Stimulated activated CD4-positive, alpha-beta T cell treated with anti-CD3 and anti-CD28 coated beads, TNF-alpha, amount 100 ng/mL, for 48 hours (primary cell): ENCODE measurements around the gene DNASE1L3.
"Not testable (repeated sequence)": the region's sequence is repeated elsewhere in the genome, so short reads cannot be mapped to it uniquely, and the experiment has no call there.

ENCODE experiments used
- DNase-seq, 3 donors: peaks; one replicate each; pipeline ENCODE4 v3.0.0-alpha.2; 2020; ENCODE audit warnings: low read depth in 3 of 3

Gene DNASE1L3

GRCh38 chr3:58235970-58236369 is 25.2 kb upstream of the DNASE1L3 start:
- no peak for DNase-seq

GRCh38 chr3:58234516-58234931 is 23.8 kb upstream of the DNASE1L3 start:
- DNase-seq = no peak

GRCh38 chr3:58231666-58232065 is 20.9 kb upstream of the DNASE1L3 start:
- DNase-seq = no peak

- no peak for DNase-seq
Measured at GRCh38 chr3:58230876-58231552, 20.2 kb upstream of the DNASE1L3 start.

- DNase-seq = not testable (repeated sequence)
Measured at GRCh38 chr3:58227933-58228332, 17.2 kb upstream of the DNASE1L3 start.

GRCh38 chr3:58223855-58224254 is 13.1 kb upstream of the DNASE1L3 start:
- no peak for DNase-seq

- no peak for DNase-seq
Measured at GRCh38 chr3:58222161-58222724, 11.5 kb upstream of the DNASE1L3 start.

- DNase-seq = no peak
Measured at GRCh38 chr3:58218904-58219303, 8.1 kb upstream of the DNASE1L3 start.

GRCh38 chr3:58217209-58217811 is 6.5 kb upstream of the DNASE1L3 start:
- peak in 2 of 3 donors; percentile 19 to 35 for DNase-seq

- DNase-seq = no peak
Measured at GRCh38 chr3:58216496-58217195, 5.9 kb upstream of the DNASE1L3 start.

- no peak for DNase-seq
Measured at GRCh38 chr3:58215317-58216025, 4.7 kb upstream of the DNASE1L3 start.

- DNase-seq = peak; percentile 25 to 44 (median 42)
Measured at GRCh38 chr3:58214484-58215316, 3.9 kb upstream of the DNASE1L3 start.

GRCh38 chr3:58209933-58210332 is 839 bp downstream of the DNASE1L3 start:
- no peak for DNase-seq

- no peak for DNase-seq
Measured at GRCh38 chr3:58207954-58208353, 2.8 kb downstream of the DNASE1L3 start.

GRCh38 chr3:58206406-58207011 is 4.3 kb downstream of the DNASE1L3 start:
- peak in 2 of 3 donors; percentile 14 to 16 for DNase-seq

GRCh38 chr3:58205981-58206380 is 4.8 kb downstream of the DNASE1L3 start:
- no peak for DNase-seq

- DNase-seq = no peak
Measured at GRCh38 chr3:58204720-58205119, 6.1 kb downstream of the DNASE1L3 start.

GRCh38 chr3:58203541-58203940 is 7.2 kb downstream of the DNASE1L3 start:
- no peak for DNase-seq

- DNase-seq = no peak
Measured at GRCh38 chr3:58202917-58203360, 7.8 kb downstream of the DNASE1L3 start.

GRCh38 chr3:58201451-58201850 is 9.3 kb downstream of the DNASE1L3 start:
- DNase-seq = not testable (repeated sequence)
